Measurements from ENCODE around the gene ZNF280B.
"Not testable (repeated sequence)": the region's sequence is repeated elsewhere in the genome, so short reads cannot be mapped to it uniquely, and the experiment has no call there.

ZNF280B gene

GRCh38 chr22:22462813-22463567 is 45.6 kb downstream of the ZNF280B start:
- DNase-seq, result no peak

- no peak for DNase-seq
Measured at GRCh38 chr22:22461583-22461982, 47.0 kb downstream of the ZNF280B start.

- no peak for DNase-seq
Measured at GRCh38 chr22:22461111-22461510, 47.4 kb downstream of the ZNF280B start.

GRCh38 chr22:22460635-22461034 is 47.9 kb downstream of the ZNF280B start:
- no peak for DNase-seq

- DNase-seq, result no peak
Measured at GRCh38 chr22:22460060-22460459, 48.5 kb downstream of the ZNF280B start.

GRCh38 chr22:22458896-22459588 is 49.5 kb downstream of the ZNF280B start:
- DNase-seq, result no peak

- DNase-seq, result no peak
Measured at GRCh38 chr22:22458387-22458786, 50.2 kb downstream of the ZNF280B start.

GRCh38 chr22:22454997-22455396 is 53.5 kb downstream of the ZNF280B start:
- no peak for DNase-seq

GRCh38 chr22:22452996-22453686 is 55.4 kb downstream of the ZNF280B start:
- DNase-seq, result no peak

GRCh38 chr22:22452211-22452610 is 56.3 kb downstream of the ZNF280B start:
- no peak for DNase-seq

GRCh38 chr22:22450343-22450839 is 58.2 kb downstream of the ZNF280B start:
- DNase-seq, result no peak

GRCh38 chr22:22449819-22450218 is 58.7 kb downstream of the ZNF280B start:
- no peak for DNase-seq

- no peak for DNase-seq
Measured at GRCh38 chr22:22446517-22446916, 62.0 kb downstream of the ZNF280B start.

- DNase-seq, result not testable (repeated sequence)
Measured at GRCh38 chr22:22444007-22444589, 64.4 kb downstream of the ZNF280B start.

GRCh38 chr22:22442928-22443709 is 65.4 kb downstream of the ZNF280B start:
- DNase-seq, result no peak

- DNase-seq, result not testable (repeated sequence)
Measured at GRCh38 chr22:22441626-22442025, 66.9 kb downstream of the ZNF280B start.

GRCh38 chr22:22440188-22440587 is 68.4 kb downstream of the ZNF280B start:
- no peak for DNase-seq
